HG03442 (cell line): Measurements from ENCODE around the gene WHRN.

Experiments
- ATAC-seq: cut with Tn5 transposase; IDR thresholded peaks from one replicate; pipeline ENCODE4 v1.9.1; 2021; ENCODE audit warnings: mild to moderate bottlenecking, moderate library complexity; ENCODE audit not compliant: unreplicated experiment

Gene WHRN

GRCh38 chr9:114369216-114370130 is 135.8 kb downstream of the WHRN start:
- no peak for ATAC-seq

- ATAC-seq = no peak
Observed at GRCh38 chr9:114367772-114368569, 137.3 kb downstream of the WHRN start.

DNA sequence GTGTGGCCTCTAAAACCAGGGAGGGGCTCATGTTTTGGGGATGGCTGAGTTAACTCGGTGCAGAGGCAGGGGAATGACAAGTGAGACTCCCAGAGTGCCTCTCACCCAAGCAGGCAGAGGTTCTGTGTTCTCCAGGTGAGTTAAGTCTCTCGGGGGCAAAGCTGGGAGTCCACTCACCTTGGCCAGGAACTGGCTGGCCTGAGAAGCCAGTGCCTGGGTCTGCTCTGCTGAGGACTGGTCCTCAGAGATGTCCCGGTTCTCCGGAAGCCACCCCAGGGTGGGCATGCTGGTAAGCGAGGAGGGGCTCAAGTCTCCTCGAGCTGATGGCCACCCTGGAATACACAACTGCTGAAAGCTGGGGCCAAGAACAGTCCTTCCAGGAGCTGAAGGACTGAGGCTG is 137.9 kb downstream of the WHRN start:
- no peak for ATAC-seq

DNA sequence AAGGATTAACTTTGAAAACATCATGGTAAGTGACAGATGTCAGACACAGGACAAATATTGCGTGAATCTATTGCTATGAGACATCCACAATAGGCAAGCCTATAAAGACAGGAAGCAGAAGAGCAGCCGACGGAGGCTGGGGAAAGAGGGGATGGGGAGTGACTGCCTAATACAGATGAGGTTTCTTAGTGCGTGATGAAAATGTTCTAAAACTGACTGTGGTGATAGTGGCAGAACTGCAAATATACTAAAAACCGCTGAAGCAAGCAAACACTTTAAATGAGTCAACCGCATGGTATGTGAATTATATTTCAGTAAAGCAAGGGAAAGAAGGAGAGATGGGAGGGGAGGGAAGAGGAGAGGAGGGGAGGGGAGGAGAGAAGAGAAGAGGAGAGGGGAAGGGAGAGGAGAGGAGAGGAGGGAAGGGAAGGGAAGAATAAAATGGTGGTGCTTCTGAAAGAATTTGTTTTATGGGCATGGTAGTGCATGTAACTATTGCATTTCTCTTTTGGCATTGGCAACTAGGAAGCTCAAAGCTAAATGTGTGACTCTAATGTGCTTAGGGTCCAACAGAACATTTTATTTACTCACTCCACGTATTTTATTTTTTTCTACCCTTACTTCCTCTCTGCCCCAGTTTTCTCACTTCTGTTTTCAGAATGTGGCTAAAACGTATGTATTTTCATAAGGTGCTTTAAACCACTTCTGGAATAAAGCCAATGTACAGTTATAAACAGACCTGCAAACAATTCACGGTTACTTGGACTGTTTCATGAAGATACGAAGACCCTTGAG is 138.7 kb downstream of the WHRN start:
- peak; percentile 55 for ATAC-seq

DNA sequence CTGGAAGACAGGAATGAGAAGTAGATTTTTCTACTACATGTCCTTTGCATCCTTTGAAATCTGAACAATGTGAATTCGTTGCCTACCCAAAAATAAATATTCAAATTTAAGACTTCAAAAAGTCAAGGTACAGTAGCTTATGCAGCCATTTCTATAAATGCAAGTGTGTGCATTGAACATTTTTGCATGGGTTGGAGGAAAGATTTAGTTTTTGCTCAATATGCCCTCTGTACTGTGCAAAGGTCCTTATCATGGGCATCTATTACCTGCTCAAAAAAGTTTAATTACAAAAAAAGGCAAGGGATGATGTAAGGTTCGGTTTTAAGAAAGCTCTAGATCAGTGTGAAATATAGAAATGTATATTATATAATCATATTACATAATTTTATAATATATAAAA is 140.1 kb downstream of the WHRN start:
- ATAC-seq = no peak

GRCh38 chr9:114364134-114365041 is 140.9 kb downstream of the WHRN start:
- no peak for ATAC-seq

GRCh38 chr9:114363424-114363823 is 141.8 kb downstream of the WHRN start:
- no peak for ATAC-seq

DNA sequence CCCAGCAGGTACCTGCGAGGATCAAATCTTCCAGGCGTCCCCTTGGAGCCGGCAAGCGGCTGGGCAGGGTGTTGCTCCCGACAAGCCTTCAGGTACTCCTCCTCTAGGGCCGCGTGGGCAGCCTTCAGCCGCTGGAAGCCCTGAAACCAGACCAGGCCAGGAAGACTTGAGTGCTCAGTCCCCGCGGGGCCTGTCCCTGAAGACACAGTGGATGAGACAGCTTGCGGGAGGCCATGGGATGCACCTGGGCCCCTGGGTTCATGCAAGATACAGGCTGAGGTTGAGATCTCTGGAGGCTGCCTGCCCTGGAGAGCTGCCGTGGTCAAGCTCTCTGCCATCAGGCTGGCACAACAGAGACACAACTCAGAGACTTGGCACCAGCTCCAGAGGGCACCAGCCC is 142.9 kb downstream of the WHRN start:
- ATAC-seq = no peak

DNA sequence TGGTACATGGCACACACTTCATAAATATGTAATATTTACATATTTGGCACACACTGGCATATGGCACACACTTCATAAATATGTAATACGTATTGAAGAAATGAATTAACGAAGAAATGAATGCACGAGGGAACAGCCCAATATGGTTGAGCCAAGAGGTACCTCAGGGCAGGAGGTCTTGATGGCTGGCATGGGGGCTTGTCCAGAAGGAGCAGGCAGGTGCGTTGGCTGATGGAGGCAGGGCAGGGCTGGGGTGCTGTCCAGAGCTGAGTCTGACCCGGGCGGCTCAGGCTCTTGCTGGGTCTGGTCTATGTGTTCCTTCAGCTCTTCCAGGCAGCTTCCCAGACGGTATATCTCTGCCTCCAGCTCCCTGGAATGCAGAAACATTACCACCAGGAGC is 143.7 kb downstream of the WHRN start:
- no peak for ATAC-seq

DNA sequence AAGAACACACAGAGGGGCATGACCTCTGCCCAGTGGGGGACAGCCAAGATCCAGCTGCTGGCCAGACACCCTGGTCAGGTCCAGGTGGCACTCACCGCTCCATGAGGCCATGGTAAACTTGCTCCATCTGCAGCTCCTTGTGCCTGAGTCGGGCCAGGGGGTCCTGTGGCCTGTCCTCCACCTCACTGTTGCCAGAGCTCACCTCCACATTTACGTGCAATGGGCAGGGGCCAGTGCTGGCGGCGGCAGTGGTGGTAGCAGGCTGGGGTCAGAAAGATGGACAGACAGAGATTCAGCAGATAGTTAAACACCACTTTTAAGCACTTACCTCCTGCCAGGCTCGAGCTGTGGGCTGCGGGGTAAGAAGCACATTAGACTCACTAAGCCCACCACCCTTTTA is 145.5 kb downstream of the WHRN start:
- no peak for ATAC-seq

DNA sequence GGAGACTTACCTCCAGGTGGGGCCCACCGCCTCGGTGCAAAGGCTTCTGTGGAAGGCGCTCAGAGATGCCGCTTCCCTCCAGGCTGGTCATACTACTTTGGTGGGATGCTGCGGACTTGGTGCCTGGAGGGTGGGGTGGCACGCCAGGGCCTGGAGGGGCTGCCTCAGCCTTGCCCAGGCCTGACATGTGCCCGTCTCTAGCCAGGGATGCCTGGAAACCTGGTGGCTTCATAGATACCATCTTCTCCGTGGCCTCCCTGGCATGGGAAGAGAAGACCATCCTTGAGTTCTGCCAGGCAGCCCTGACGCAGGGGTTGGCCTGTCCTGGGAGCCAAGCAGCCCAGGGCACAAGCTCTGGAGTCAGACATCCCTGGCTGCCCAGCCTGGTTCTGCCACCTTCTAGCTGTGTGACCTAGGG is 147.4 kb downstream of the WHRN start:
- ATAC-seq = no peak

- ATAC-seq = no peak
Observed at GRCh38 chr9:114357360-114357759, 147.9 kb downstream of the WHRN start.

GRCh38 chr9:114356792-114357191 is 148.5 kb downstream of the WHRN start:
- no peak for ATAC-seq

- no peak for ATAC-seq
Observed at GRCh38 chr9:114355821-114356220, 149.5 kb downstream of the WHRN start.
